Ovary (tissue), 9 donors: ENCODE data around the gene CPNE4. TPM values are rescaled to one million over a fixed set of nuclear protein-coding genes. Genes with fewer than 3 reads are reported as not detected.

Experiments
- DNase-seq, 5 donors: peaks; one replicate each; pipeline ENCODE4 v3.0.0-alpha.2; 2019 to 2020
- H3K27ac ChIP-seq, 2 donors: fragments of 200-600 bp; one replicate each; pipeline versions ENCODE4 v1.5.1 to v1.8.0; 2019 to 2022
- H3K27me3 ChIP-seq: fragments of 200-600 bp; one replicate; pipeline ENCODE4 v1.8.0; 2022
- H3K36me3 ChIP-seq: fragments of 200-600 bp; sonication (generic); one replicate; pipeline ENCODE4 v1.5.1; 2019
- H3K4me1 ChIP-seq: one replicate; pipeline ENCODE4 v1.8.1; 2013; ENCODE audit warnings: mild to moderate bottlenecking, moderate library complexity; ENCODE audit not compliant: insufficient read depth
- H3K4me3 ChIP-seq: fragments of 200-600 bp; sonication (generic); one replicate; pipeline ENCODE4 v1.5.1; 2017
- H3K9me3 ChIP-seq, 2 donors: fragments of 200-600 bp in 1 of 2; sonication (generic) in 1 of 2; one replicate each; pipeline versions ENCODE4 v1.5.1 to v1.8.1; 2013 to 2019; ENCODE audit warnings: mild to moderate bottlenecking in 1 of 2, moderate library complexity in 1 of 2
- EP300 ChIP-seq: sonication (generic); formaldehyde crosslinking; IDR thresholded peaks from one replicate; pipeline ENCODE4 v1.6.1; 2017; ENCODE audit warnings: antibody characterized with exemption
- POLR2A ChIP-seq: fragments of 450-650 bp; IDR thresholded peaks from one replicate; pipeline ENCODE4 v1.6.1; 2017; ENCODE audit warnings: antibody characterized with exemption, mild to moderate bottlenecking, moderate library complexity
- WGBS, 3 donors: extraction: QIAGEN DNeasy Blood & Tissue Kit in 1 of 3; methylation state at CpG; one replicate each; pipeline versions ENCODE4 v1.1.5 to v1.1.7; 2013 to 2017; 5-methylcytosine and 5-hydroxymethylcytosine counted together
- intact Hi-C, 4 donors: fragments of 100-400 bp; cut with DNase I; formaldehyde crosslinking; loops; one replicate each; pipeline versions ENCODE4 v1.11.0 to v1.15.1; 2022 to 2023
- polyA plus RNA-seq, 2 donors: library from polyadenylated mRNA; stranded (reverse); fragments of 200-250 nt in 1 of 2; fragments of 350-450 nt in 1 of 2; fragmentation: Illumina TruSeq in 1 of 2; extraction: RNeasy Lipid Tissue Mini Kit (QIAGEN cat#74804) in 1 of 2; gene quantifications; one replicate each; pipeline ENCODE4 v1.2.3, GENCODE V29; 2013 to 2014
- total RNA-seq, 7 donors: library from RNA; depleted of rRNA in 2 of 7; stranded (reverse); fragments of >200 nt in 2 of 7; fragmentation: NEBNext Ultra II Directional in 3 of 7; extraction: Animal tissue kit (Norgen Biotek cat#: 25700) in 3 of 7; gene quantifications; one replicate each; pipeline versions ENCODE4 v1.1.0 to v1.2.4, GENCODE V29; 2016 to 2023
- TF ChIP-seq, protein P1 (sequence below), 3 donors: fragments of 450-650 bp in 2 of 3; fragments of 200-600 bp in 1 of 3; IDR thresholded peaks; one replicate each; pipeline versions ENCODE4 v1.5.1 to v1.8.0; 2016 to 2022; ENCODE audit warnings: antibody characterized with exemption in 3 of 3, mild to moderate bottlenecking in 1 of 3
- donor health status: DM: no; HTN: no; CAD: no; lungs with moderate emphysema.
- donor health status: DM: no; HTN: no; CAD: no.
- donor health status: Bipolar disorder and iron deficiency.
- donor health status: DM: yes; HTN: yes; CAD: no.
- donor health status: DM: no; HTN: no; CAD: no.
- donor health status: DM: yes; HTN: yes; CAD: no.

CPNE4 gene
- total and polyA plus RNA-seq, 9 donors = 0.11 to 0.27 (median 0.13) TPM; not detected in 6

DNA sequence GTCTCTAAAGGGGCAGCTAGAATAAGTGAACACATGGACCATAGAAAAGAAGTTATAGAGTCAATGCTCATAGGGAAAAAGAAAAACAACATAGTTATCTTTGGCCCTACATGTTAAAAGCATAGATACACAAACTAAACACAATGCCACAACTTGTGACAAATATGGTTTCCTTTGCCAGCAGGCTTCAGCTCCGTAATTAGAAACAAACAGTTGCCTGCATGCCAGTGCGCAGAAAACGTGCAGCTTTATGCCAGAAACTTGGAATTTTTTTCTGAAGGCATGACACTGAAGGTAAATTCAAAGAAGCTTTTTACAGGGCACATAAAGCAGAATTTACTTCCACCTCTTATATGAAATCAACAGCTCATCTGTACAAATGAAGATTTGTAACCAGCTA lies 2.2 kb upstream of the CPNE4 start:
- 54 to 56% (median 54%) methylated on average over 3 of the region's 3 CpGs for WGBS, 3 donors
- Histone ChIP-seq H3K9me3 (no peaks in the 10 kb centered on the region), H3K4me3 (no peak overlapping the region), H3K27ac (no peak overlapping the region), H3K27me3 (no peaks in the 10 kb centered on the region), H3K4me1 (no peaks in the 10 kb centered on the region), H3K36me3 (no peaks in the 10 kb centered on the region)
- TF ChIP-seq EP300 = no peak
- TF ChIP-seq POLR2A = no peak
- TF ChIP-seq, protein P1, sequence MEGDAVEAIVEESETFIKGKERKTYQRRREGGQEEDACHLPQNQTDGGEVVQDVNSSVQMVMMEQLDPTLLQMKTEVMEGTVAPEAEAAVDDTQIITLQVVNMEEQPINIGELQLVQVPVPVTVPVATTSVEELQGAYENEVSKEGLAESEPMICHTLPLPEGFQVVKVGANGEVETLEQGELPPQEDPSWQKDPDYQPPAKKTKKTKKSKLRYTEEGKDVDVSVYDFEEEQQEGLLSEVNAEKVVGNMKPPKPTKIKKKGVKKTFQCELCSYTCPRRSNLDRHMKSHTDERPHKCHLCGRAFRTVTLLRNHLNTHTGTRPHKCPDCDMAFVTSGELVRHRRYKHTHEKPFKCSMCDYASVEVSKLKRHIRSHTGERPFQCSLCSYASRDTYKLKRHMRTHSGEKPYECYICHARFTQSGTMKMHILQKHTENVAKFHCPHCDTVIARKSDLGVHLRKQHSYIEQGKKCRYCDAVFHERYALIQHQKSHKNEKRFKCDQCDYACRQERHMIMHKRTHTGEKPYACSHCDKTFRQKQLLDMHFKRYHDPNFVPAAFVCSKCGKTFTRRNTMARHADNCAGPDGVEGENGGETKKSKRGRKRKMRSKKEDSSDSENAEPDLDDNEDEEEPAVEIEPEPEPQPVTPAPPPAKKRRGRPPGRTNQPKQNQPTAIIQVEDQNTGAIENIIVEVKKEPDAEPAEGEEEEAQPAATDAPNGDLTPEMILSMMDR (IDR thresholded peaks at IDR 0.05) = no peak
- intact Hi-C loops = no loop called here
- DNase-seq = no peak

DNA sequence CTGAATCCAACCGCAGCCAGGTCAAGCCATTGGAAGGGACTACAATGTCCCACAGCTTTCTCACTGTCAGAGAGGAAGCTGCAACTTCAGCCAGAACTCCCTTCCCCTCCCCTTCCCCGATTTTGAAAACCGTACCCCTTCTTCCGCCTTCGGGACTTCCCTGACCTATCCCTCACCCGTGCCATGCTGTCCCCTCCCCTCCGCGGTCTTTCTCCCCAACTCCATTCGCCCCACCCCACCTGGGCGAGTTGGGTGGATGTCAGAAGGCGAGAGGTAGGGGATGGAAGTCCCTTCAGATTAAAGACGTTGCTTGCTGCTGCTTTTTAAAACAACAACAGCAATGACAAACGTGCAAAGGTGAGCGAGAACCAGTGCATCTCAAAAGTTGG lies 723 bp downstream of the CPNE4 start:
- 1% methylated on average over 14 of the region's 14 CpGs for WGBS, 3 donors
- no peaks in the 10 kb centered on the region for H3K27me3 ChIP-seq

DNA sequence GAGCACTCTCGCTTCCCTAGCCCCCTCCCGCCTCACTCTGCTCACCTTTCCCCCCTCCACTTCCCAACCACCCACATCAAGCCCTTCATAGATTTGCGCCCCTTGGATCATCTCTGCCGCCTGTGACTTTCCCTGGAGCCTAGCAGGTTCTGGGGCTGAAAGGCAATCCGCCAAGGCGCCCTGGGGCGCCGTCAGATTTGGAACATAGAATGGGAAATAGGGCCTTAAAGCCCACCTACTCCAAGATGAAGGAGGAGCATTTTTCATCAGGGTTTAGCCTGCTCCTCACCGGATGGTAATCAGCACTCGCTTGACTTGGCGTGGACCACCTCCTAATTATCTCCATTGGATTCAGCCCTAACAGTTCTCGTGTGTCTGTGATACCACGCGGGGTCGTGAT lies 1.3 kb downstream of the CPNE4 start:
- TF ChIP-seq EP300 (no peak), POLR2A (no peak)
- TF ChIP-seq, protein P1 (IDR thresholded peaks at IDR 0.05) = no peak
- Histone ChIP-seq H3K4me3 (no peak overlapping the region), H3K27me3 (no peaks in the 10 kb centered on the region), H3K36me3 (no peaks in the 10 kb centered on the region), H3K9me3 (no peaks in the 10 kb centered on the region), H3K4me1 (no peaks in the 10 kb centered on the region), H3K27ac (no peak overlapping the region)
- no peak for DNase-seq
- WGBS, 3 donors = 4 to 5% (median 5%) methylated on average over 15 of the region's 15 CpGs
- intact Hi-C loops = no loop called here

More for the DNA sequence above, 723 bp downstream of the CPNE4 start:
- Histone ChIP-seq H3K9me3 (no peaks in the 10 kb centered on the region), H3K4me3 (no peak overlapping the region), H3K4me1 (no peaks in the 10 kb centered on the region), H3K36me3 (no peaks in the 10 kb centered on the region), H3K27ac (no peak overlapping the region)
- TF ChIP-seq, protein P1 (IDR thresholded peaks at IDR 0.05) = no peak
- no peak for TF ChIP-seq EP300
- TF ChIP-seq POLR2A = no peak
- intact Hi-C loops = no loop called here
- DNase-seq = no peak

DNA sequence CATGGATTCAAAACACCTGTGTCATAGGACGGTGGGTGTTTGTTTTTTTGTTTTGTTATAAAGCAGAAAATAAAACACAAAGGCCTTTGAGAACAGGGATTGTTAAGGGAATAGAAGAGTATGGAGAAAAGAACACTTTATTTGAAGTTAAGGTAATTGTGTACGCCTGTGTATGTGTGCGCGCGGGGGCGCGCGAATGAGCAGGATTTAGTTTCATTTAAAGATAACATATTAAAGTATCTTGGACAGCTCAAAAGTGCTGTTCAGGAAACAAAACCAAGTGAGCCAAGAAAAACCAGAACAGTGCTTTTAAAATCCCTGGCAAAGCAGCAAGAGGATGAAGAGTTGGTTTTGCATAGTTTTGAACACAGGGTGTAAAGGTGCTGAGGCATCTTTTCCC lies 1.9 kb downstream of the CPNE4 start:
- no peaks in the 10 kb centered on the region for H3K4me1 ChIP-seq
- intact Hi-C loops = no loop called here
- WGBS, 3 donors = 58 to 70% (median 65%) methylated on average over 8 of the region's 8 CpGs

More for the DNA sequence above, 1.9 kb downstream of the CPNE4 start:
- H3K36me3 ChIP-seq = no peaks in the 10 kb centered on the region
- H3K27ac ChIP-seq = no peak overlapping the region
- no peak for DNase-seq
- TF ChIP-seq, protein P1 (IDR thresholded peaks at IDR 0.05) = no peak
- TF ChIP-seq POLR2A = no peak
- no peak for TF ChIP-seq EP300
- H3K9me3 ChIP-seq = no peaks in the 10 kb centered on the region
- no peaks in the 10 kb centered on the region for H3K27me3 ChIP-seq
- no peak overlapping the region for H3K4me3 ChIP-seq
